Liver (tissue), 9 donors: ENCODE measurements around the gene EHD1. TPM values are rescaled to one million over a fixed set of nuclear protein-coding genes. Genes with fewer than 3 reads are reported as not detected.

Source experiments
- DNase-seq: peaks from one replicate; pipeline ENCODE4 v3.0.0-alpha.2; 2017; ENCODE audit warnings: low spot score
- H3K27ac ChIP-seq, 2 donors: one replicate each; pipeline ENCODE4 v1.7.0; 2013; ENCODE audit warnings: inconsistent platforms in 2 of 2, low read length in 2 of 2, control low read depth in 1 of 2, low read depth in 1 of 2, mild to moderate bottlenecking in 1 of 2
- H3K27me3 ChIP-seq, 4 donors: one replicate each; pipeline versions ENCODE4 v1.6.1 to v1.7.0; 2013; ENCODE audit warnings: low read length in 3 of 4, inconsistent platforms in 1 of 4, mild to moderate bottlenecking in 1 of 4, moderate library complexity in 1 of 4; ENCODE audit not compliant: control insufficient read depth in 4 of 4, insufficient read depth in 4 of 4
- H3K36me3 ChIP-seq, 4 donors: one replicate each; pipeline versions ENCODE4 v1.6.1 to v1.7.0; 2013; ENCODE audit warnings: low read length in 3 of 4, mild to moderate bottlenecking in 3 of 4, low read depth in 1 of 4, moderate library complexity in 1 of 4; ENCODE audit not compliant: control insufficient read depth in 4 of 4, insufficient read depth in 3 of 4
- H3K4me1 ChIP-seq, 4 donors: one replicate each; pipeline versions ENCODE4 v1.6.1 to v1.7.0; 2013; ENCODE audit warnings: low read length in 3 of 4, mild to moderate bottlenecking in 3 of 4, moderate library complexity in 1 of 4; ENCODE audit not compliant: control insufficient read depth in 4 of 4, insufficient read depth in 4 of 4
- H3K4me3 ChIP-seq, 3 donors: one replicate each; pipeline versions ENCODE4 v1.6.1 to v1.7.0; 2013; ENCODE audit warnings: low read length in 3 of 3, control low read depth in 1 of 3, low read depth in 1 of 3, mild to moderate bottlenecking in 1 of 3
- H3K9ac ChIP-seq, 2 donors: one replicate each; pipeline ENCODE4 v1.7.0; 2013; ENCODE audit warnings: low read length in 2 of 2, mild to moderate bottlenecking in 2 of 2, moderate library complexity in 2 of 2, control low read depth in 1 of 2, low read depth in 1 of 2
- H3K9me3 ChIP-seq, 4 donors: one replicate each; pipeline versions ENCODE4 v1.6.1 to v1.7.0; 2013; ENCODE audit warnings: low read length in 3 of 4; ENCODE audit not compliant: control insufficient read depth in 4 of 4
- EGR1 ChIP-seq, 2 donors: IDR thresholded peaks; 2 replicates each; pipeline ENCODE4 v1.6.1; 2016 to 2018; ENCODE audit warnings: antibody characterized with exemption in 2 of 2, low read depth in 2 of 2
- FOXA1 ChIP-seq: IDR thresholded peaks from 2 replicates; pipeline ENCODE4 v1.6.1; 2016; ENCODE audit warnings: antibody characterized with exemption
- FOXA2 ChIP-seq: IDR thresholded peaks from 2 replicates; pipeline ENCODE4 v1.6.1; 2016; ENCODE audit warnings: antibody characterized with exemption
- GABPA ChIP-seq, 2 donors: IDR thresholded peaks in 1 of 2; conservative IDR thresholded peaks in 1 of 2; 2 replicates each; pipeline ENCODE4 v1.6.1; 2016; ENCODE audit warnings: antibody characterized with exemption in 2 of 2, mild to moderate bottlenecking in 1 of 2, moderate library complexity in 1 of 2
- HNF4A ChIP-seq, 2 donors: conservative IDR thresholded peaks; 2 replicates each; pipeline ENCODE4 v1.6.1; 2016; ENCODE audit warnings: antibody characterized with exemption in 2 of 2, mild to moderate bottlenecking in 2 of 2
- HNF4G ChIP-seq: IDR thresholded peaks from 2 replicates; pipeline ENCODE4 v1.6.1; 2016; ENCODE audit warnings: antibody characterized with exemption
- JUND ChIP-seq, 2 donors: IDR thresholded peaks; 2 replicates each; pipeline ENCODE4 v1.6.1; 2016; ENCODE audit warnings: antibody characterized with exemption in 2 of 2
- NR2F2 ChIP-seq: IDR thresholded peaks from 2 replicates; pipeline ENCODE4 v1.6.1; 2016; ENCODE audit warnings: antibody characterized with exemption
- RAD21 ChIP-seq, 2 donors: IDR thresholded peaks; 2 replicates each; pipeline ENCODE4 v1.6.1; 2016; ENCODE audit warnings: antibody characterized with exemption in 2 of 2, mild to moderate bottlenecking in 2 of 2
- RXRA ChIP-seq, 2 donors: IDR thresholded peaks; 2 replicates each; pipeline ENCODE4 v1.6.1; 2017 to 2018; ENCODE audit warnings: antibody characterized with exemption in 2 of 2, mild to moderate bottlenecking in 1 of 2
- SP1 ChIP-seq: IDR thresholded peaks from 2 replicates; pipeline ENCODE4 v1.6.1; 2018; ENCODE audit warnings: antibody characterized with exemption, mild to moderate bottlenecking
- TAF1 ChIP-seq: conservative IDR thresholded peaks from 2 replicates; pipeline ENCODE4 v1.6.1; 2016; ENCODE audit warnings: antibody characterized with exemption, mild to moderate bottlenecking
- YY1 ChIP-seq: IDR thresholded peaks from 2 replicates; pipeline ENCODE4 v1.6.1; 2016; ENCODE audit warnings: antibody characterized with exemption, mild to moderate bottlenecking
- WGBS: extraction: QIAGEN DNeasy Blood & Tissue Kit; methylation state at CpG from one replicate; pipeline ENCODE4 v1.1.7; 2013; 5-methylcytosine and 5-hydroxymethylcytosine counted together
- polyA plus RNA-seq, 2 donors: library from polyadenylated mRNA; stranded (reverse) in 1 of 2; unstranded in 1 of 2; fragments of 200-250 nt in 1 of 2; fragments of >200 nt in 1 of 2; fragmentation: Nextera tagmentation in 1 of 2; extraction: Ambion mirVana in 1 of 2; gene quantifications; one replicate each; pipeline versions ENCODE4 v1.2.1 to v1.2.3, GENCODE V29; 2013 to 2015
- total RNA-seq, 2 donors: library from RNA; depleted of rRNA; stranded (reverse); fragments of >200 nt; gene quantifications; one replicate each; pipeline ENCODE4 v1.2.3, GENCODE V29; 2014
- TF ChIP-seq, protein P1 (sequence below): IDR thresholded peaks from 2 replicates; pipeline ENCODE4 v1.6.1; 2016; ENCODE audit warnings: antibody characterized with exemption, mild to moderate bottlenecking
- TF ChIP-seq, protein P2 (sequence below): IDR thresholded peaks from 2 replicates; pipeline ENCODE4 v1.6.1; 2016; ENCODE audit warnings: antibody characterized with exemption
- TF ChIP-seq, protein P3 (sequence below): fragments of 150-350 bp; IDR thresholded peaks from 2 replicates; pipeline ENCODE4 v1.5.1; 2017; ENCODE audit warnings: improper control_type of control experiment, low read depth, low read length; ENCODE audit not compliant: missing input control
- TF ChIP-seq, protein P4 (sequence below): IDR thresholded peaks from 2 replicates; pipeline ENCODE4 v1.6.1; 2016; ENCODE audit warnings: antibody characterized with exemption
- TF ChIP-seq, protein P5 (sequence below): IDR thresholded peaks from 2 replicates; pipeline ENCODE4 v1.6.1; 2016; ENCODE audit warnings: antibody characterized with exemption
- donor health status: healthy.
- donor health status: healthy.
- donor health status: healthy.
- donor health status: healthy.
- donor health status: healthy.

The EHD1 gene
- total and polyA plus RNA-seq, 4 donors, result 8.3 to 36.4 (median 19.2) TPM

DNA sequence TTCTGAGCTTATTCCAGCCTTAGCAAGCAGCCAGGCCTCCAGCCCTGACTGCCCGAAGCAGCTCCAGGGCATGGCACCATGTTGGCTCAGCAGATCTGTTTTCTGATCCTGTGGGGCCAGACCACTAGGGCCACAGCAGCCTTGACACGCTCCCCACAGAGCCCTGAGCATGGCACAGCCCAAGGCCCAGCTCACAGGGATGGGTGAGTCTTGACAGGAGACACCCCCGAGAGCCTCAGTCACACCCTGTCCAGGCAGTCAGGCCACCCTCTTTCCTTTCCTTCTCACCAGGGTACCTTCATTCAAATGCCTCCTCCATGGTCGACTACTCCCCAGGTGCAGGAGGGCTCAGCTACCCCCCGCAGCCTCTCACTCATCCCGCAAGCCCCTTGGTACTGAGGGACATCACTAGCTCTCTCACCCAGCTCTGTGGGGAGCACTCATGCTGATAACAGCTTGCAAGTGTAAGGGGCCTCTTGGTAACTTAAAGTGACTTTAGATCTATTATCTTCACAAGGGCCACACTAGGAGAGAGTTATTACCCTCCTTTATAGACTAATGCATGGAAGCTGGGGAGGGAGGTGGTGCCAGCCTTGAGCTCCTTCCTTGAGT, 30.1 kb downstream of the EHD1 start:
- WGBS, result 86% methylated on average over 6 of the region's 6 CpGs
- H3K27me3 ChIP-seq, result no peaks in the 10 kb centered on the region
- TF ChIP-seq HNF4A (conservative IDR thresholded peaks at IDR 0.05), result no peak
- TF ChIP-seq, protein P1, sequence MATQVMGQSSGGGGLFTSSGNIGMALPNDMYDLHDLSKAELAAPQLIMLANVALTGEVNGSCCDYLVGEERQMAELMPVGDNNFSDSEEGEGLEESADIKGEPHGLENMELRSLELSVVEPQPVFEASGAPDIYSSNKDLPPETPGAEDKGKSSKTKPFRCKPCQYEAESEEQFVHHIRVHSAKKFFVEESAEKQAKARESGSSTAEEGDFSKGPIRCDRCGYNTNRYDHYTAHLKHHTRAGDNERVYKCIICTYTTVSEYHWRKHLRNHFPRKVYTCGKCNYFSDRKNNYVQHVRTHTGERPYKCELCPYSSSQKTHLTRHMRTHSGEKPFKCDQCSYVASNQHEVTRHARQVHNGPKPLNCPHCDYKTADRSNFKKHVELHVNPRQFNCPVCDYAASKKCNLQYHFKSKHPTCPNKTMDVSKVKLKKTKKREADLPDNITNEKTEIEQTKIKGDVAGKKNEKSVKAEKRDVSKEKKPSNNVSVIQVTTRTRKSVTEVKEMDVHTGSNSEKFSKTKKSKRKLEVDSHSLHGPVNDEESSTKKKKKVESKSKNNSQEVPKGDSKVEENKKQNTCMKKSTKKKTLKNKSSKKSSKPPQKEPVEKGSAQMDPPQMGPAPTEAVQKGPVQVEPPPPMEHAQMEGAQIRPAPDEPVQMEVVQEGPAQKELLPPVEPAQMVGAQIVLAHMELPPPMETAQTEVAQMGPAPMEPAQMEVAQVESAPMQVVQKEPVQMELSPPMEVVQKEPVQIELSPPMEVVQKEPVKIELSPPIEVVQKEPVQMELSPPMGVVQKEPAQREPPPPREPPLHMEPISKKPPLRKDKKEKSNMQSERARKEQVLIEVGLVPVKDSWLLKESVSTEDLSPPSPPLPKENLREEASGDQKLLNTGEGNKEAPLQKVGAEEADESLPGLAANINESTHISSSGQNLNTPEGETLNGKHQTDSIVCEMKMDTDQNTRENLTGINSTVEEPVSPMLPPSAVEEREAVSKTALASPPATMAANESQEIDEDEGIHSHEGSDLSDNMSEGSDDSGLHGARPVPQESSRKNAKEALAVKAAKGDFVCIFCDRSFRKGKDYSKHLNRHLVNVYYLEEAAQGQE, result no peak
- no peak for TF ChIP-seq RAD21 (IDR thresholded peaks at IDR 0.05)
- TF ChIP-seq RXRA (IDR thresholded peaks at IDR 0.05), result no peak
- no peak for TF ChIP-seq FOXA1
- no peak for TF ChIP-seq FOXA2
- TF ChIP-seq, protein P2, sequence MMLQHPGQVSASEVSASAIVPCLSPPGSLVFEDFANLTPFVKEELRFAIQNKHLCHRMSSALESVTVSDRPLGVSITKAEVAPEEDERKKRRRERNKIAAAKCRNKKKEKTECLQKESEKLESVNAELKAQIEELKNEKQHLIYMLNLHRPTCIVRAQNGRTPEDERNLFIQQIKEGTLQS, result no peak
- no peak for TF ChIP-seq YY1
- no peak for TF ChIP-seq GABPA (IDR thresholded peaks at IDR 0.05 in 1 of 2, conservative IDR thresholded peaks at IDR 0.05 in 1 of 2)
- peaks cover 16 to 39% (median 31%) of the 10 kb centered on the region in 4 donors for H3K4me1 ChIP-seq
- no peak for DNase-seq
- H3K9me3 ChIP-seq, result no peaks in the 10 kb centered on the region
- H3K9ac ChIP-seq, result no peak overlapping the region
- no peaks in the 10 kb centered on the region for H3K36me3 ChIP-seq
- peak overlapping the region; percentile 11 to 45 for H3K27ac ChIP-seq
- H3K4me3 ChIP-seq, result no peak overlapping the region

DNA sequence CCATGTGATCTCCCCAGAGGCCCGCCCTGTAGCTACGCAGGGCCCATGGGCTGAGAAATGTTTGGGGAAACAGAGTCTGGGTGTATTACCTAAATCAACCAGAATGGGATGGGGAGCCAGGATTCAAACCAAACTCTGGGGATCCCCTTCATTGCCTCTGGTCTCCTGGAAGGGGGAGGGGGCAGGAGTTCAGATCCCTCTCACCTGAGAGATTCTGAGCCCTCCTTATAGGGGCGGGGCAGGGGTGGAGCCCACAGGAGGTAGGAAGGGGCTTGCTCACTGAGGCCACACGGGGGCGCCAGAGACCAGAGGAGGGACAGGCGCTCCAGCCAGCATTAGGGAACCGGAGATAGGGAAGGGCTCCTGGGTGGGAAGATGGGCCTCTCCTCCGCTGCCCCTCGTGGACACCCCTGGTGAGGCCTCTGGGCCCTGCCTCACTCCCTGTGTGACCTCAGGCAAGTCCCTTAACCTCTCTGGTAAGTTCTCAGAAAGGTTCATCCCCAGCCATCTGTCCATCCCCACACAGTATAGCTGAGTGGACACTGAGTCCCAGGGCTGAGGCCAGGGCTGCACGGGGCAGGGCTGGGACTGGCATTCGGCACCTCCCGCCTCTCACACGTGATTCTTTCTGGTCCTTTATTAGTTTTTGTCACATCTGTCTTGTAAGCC, 31.3 kb downstream of the EHD1 start:
- Histone ChIP-seq H3K9me3 (no peaks in the 10 kb centered on the region), H3K4me1 (peaks cover 16 to 36% (median 30%) of the 10 kb centered on the region in 4 donors), H3K27ac (no peak overlapping the region), H3K4me3 (no peak overlapping the region), H3K27me3 (no peaks in the 10 kb centered on the region), H3K36me3 (no peaks in the 10 kb centered on the region), H3K9ac (no peak overlapping the region)
- peak; percentile 97 for DNase-seq
- 18% methylated on average over 13 of the region's 13 CpGs for WGBS
- TF ChIP-seq FOXA2, result no peak
- TF ChIP-seq GABPA (IDR thresholded peaks at IDR 0.05 in 1 of 2, conservative IDR thresholded peaks at IDR 0.05 in 1 of 2), result no peak
- TF ChIP-seq RXRA (IDR thresholded peaks at IDR 0.05), result peak in 1 of 2 donors; percentile 47
- TF ChIP-seq NR2F2, result no peak
- TF ChIP-seq SP1, result no peak
- TF ChIP-seq EGR1 (IDR thresholded peaks at IDR 0.05; ENCODE audit: low read depth in 2 of 2), result no peak
- TF ChIP-seq, protein P3, sequence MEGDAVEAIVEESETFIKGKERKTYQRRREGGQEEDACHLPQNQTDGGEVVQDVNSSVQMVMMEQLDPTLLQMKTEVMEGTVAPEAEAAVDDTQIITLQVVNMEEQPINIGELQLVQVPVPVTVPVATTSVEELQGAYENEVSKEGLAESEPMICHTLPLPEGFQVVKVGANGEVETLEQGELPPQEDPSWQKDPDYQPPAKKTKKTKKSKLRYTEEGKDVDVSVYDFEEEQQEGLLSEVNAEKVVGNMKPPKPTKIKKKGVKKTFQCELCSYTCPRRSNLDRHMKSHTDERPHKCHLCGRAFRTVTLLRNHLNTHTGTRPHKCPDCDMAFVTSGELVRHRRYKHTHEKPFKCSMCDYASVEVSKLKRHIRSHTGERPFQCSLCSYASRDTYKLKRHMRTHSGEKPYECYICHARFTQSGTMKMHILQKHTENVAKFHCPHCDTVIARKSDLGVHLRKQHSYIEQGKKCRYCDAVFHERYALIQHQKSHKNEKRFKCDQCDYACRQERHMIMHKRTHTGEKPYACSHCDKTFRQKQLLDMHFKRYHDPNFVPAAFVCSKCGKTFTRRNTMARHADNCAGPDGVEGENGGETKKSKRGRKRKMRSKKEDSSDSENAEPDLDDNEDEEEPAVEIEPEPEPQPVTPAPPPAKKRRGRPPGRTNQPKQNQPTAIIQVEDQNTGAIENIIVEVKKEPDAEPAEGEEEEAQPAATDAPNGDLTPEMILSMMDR, result peak; percentile 98
- TF ChIP-seq, protein P2, result no peak
- TF ChIP-seq, protein P4, sequence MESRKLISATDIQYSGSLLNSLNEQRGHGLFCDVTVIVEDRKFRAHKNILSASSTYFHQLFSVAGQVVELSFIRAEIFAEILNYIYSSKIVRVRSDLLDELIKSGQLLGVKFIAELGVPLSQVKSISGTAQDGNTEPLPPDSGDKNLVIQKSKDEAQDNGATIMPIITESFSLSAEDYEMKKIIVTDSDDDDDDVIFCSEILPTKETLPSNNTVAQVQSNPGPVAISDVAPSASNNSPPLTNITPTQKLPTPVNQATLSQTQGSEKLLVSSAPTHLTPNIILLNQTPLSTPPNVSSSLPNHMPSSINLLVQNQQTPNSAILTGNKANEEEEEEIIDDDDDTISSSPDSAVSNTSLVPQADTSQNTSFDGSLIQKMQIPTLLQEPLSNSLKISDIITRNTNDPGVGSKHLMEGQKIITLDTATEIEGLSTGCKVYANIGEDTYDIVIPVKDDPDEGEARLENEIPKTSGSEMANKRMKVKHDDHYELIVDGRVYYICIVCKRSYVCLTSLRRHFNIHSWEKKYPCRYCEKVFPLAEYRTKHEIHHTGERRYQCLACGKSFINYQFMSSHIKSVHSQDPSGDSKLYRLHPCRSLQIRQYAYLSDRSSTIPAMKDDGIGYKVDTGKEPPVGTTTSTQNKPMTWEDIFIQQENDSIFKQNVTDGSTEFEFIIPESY, result no peak
- TF ChIP-seq, protein P5, sequence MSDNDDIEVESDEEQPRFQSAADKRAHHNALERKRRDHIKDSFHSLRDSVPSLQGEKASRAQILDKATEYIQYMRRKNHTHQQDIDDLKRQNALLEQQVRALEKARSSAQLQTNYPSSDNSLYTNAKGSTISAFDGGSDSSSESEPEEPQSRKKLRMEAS, result no peak
- no peak for TF ChIP-seq YY1
- TF ChIP-seq RAD21 (IDR thresholded peaks at IDR 0.05), result peak; percentile 98
- TF ChIP-seq, protein P1, result no peak
- no peak for TF ChIP-seq HNF4A (conservative IDR thresholded peaks at IDR 0.05)
- TF ChIP-seq JUND (IDR thresholded peaks at IDR 0.05), result no peak
- no peak for TF ChIP-seq HNF4G
- TF ChIP-seq TAF1, result no peak
